ENCODE data around the gene CCDC18.

- TF ChIP-seq CTCF (IDR thresholded peaks at IDR 0.05) (no peak), POLR2AphosphoS5 (IDR thresholded peaks at IDR 0.05) (no peak), POLR2A (IDR thresholded peaks at IDR 0.05; ENCODE audit: low read depth) (no peak), EP300 (IDR thresholded peaks at IDR 0.05) (no peak)
Observed at GRCh38 chr1:93313026-93313425, 132.5 kb downstream of the CCDC18 start.

All from esophagus muscularis mucosa (tissue), 4 donors.